ENCODE measurements around the gene LRRC8D.

The LRRC8D gene

DNA sequence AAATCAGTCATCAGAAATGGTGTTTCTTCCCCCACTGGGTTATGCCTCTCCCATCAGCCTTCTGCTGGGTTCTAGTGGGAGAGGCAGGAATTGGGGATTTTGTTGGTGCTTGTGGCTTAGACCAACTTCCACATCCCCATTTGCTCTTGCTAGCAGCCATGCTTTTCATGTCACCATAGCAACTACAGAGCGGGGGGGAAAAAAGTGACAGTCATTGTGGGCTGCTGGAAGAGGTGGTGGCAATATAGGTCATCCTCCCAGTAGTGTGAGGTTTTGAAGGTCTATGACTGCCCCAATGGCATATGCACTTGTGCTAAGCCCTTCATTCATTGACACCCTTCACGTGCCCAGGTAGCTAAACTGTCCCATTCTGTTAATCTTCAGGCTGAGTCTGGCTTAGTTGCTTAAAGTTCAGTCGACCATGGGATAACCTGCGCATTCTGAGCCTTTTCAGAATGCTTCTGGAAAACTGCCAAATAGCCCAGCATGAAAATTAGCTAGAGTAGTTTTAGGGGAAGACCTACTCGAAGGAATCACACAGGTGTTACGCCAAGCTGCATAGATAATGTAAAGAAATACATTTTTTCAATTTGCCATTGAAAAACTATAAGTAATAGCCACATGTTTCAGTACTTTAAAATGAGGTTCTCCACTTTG, 120.4 kb downstream of the LRRC8D start:
- no peak for DNase-seq (ENCODE audit: low read depth)

DNA sequence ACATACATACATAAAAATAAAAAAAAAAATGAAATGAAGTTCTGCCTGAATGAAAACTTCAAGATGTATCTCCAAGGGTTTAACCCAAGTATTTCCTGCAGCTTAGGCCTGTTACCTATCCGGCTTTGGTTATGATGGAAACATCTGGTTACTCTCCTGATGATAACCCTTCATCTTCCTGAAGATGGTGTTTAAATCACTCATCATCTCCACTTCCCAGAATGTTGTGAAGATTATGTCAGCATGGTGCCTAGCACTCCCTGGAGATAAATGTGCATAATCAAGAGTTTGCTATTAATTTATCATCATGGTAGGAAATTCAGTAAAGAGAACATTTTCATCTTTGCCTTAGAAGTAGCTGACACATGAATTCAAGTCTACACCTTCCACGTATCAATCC, 121.2 kb downstream of the LRRC8D start:
- no peak for DNase-seq (ENCODE audit: low read depth)

DNA sequence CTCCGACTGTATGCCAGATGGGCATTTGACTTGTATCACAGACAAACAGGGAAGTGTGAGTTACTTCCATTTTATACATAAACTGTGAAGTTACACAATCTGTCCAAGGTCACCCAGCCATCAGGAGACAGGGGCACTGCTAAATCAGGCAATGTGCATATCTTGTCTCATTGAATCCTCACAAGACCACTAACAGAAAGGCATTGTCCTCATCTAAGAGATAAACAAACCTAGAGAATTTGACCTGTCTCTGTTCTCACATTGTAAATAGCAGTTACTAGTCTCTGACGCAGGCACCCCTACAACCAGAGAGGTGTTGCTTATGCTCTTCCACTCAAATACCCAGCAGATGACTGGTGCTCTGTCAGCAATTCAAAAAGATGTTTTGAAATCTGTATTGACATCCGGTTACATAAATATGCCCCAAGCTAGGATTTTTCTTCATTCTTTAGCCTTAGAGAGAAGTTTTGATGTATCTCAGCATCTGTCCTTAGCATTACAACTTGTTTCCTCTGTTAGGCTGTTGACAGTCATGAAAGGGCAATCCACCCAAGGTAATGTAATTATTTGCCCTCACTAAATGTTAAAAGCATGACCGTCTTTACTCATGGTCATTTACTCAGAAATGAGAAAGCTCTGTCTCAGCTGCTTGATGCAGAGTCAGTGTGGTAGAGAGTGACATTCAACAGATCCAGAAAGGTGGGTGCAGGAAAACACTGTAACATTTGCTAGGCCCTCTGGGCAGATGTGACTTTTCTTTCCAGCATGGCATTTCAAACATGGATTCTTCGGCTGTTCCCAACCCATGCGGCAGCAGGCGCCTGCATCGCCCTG, 122.2 kb downstream of the LRRC8D start:
- no peak for DNase-seq (ENCODE audit: low read depth)

- no peak for DNase-seq (ENCODE audit: low read depth)
These were observed 123.3 kb downstream of the LRRC8D start for GRCh38 chr1:89943846-89944781.

GRCh38 chr1:89945852-89946476, 125.1 kb downstream of the LRRC8D start:
- DNase-seq (ENCODE audit: low read depth), result no peak

GRCh38 chr1:89946532-89946931, 125.7 kb downstream of the LRRC8D start:
- no peak for DNase-seq (ENCODE audit: low read depth)

DNA sequence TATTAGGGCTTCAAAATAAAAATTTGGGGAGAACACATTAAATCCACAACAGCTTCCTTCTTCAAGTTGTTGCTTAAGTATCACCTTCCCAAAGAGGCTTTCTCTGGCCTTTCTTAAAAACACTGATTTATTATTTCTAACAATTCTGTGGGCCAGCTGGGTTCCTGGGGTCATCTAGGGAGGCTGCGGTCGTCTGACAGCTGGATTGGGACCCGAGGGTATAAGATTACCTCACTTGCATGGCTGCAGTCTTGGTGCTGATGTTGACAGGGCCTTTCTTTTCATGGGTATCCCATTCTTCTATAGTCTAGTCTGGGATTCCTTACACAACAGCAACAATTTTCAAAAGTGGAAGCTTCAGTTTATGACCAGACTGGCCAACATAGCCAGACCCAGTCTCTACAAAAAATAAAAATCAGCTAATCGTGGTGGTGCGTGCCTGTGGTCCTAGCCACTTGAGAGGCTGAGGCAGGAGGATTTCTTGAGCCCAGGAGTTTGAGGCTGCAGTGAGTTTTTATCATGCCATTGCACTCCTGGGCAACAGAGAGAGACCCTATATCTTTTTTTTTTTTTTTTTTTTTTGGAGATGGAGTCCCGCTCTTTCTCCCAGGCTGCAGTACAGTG, 128.0 kb downstream of the LRRC8D start:
- DNase-seq (ENCODE audit: low read depth), result no peak

DNA sequence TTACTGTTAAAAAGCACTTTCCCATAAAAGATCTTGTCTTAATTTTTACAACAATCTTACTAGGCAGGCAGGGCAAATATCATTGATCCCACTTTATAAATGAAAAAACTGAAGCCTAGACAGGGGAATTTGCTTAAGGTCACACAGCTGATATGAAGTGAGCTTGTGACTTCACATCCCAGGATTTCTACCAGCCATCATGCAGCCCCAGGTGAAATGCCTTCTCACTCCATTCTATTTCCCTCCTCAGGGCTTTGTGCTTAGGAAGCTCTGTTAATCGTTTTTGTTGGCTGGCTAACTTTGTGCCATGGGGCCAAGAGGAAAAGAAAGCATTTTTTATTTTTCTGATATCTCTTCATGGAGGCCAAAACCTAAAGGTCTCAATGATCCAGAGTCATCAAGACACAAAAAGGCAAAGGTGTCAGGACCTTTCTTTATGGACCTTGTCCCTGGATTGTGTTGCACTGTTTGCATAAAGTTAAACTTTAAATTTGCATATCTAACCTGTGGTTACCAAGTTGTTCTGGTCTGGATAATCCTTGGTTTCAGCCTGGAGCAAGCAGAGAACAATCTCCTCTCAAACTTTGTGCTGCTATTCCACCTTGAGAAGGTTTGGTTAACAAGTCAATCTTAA, 129.3 kb downstream of the LRRC8D start:
- DNase-seq (ENCODE audit: low read depth), result no peak

- DNase-seq (ENCODE audit: low read depth), result no peak
These were observed 129.9 kb downstream of the LRRC8D start for GRCh38 chr1:89950703-89951102.

GRCh38 chr1:89951766-89952604, 131.2 kb downstream of the LRRC8D start:
- DNase-seq (ENCODE audit: low read depth), result peak; percentile 74

- DNase-seq (ENCODE audit: low read depth), result no peak
These were observed 131.8 kb downstream of the LRRC8D start for GRCh38 chr1:89952605-89953130.

GRCh38 chr1:89953131-89953626, 132.3 kb downstream of the LRRC8D start:
- DNase-seq (ENCODE audit: low read depth), result peak; percentile 89

DNA sequence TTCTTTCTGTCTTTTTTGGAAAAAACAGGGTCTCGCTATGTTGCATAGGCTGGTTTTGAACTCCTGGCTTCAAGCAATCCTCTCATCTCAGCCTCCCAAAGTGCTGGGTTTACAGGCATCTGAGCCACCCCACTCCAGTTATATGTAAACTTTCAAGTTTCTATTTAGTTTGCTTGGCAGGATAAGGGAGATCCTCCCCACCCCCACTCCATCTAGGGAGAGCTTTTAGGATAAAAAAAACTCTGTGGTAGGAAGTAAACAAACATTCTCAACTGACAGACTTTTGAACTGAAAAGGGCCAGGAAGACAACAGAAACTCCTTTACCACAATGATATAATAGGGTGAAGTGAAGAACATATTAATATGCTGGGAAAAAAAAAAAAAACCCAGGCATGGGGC, 133.1 kb downstream of the LRRC8D start:
- DNase-seq (ENCODE audit: low read depth), result no peak

DNA sequence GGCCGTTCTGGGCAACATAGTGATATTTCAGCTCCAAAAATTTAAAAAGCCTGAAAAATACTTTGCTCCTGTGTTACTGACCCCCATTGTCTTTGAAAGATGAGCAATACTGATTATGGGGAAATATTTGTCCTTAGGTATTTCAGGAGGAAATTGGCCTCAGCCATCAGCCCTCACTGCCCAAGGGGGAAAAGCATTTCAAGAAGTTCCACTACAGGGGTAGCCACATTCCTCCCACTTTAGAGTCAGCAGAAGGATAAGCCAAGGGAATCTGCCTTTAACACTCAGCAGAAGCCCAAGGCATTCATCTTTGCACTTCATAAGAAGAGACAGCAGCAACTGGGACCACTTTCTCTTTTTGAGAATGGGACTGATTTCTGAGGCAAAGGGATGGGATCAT, 133.6 kb downstream of the LRRC8D start:
- DNase-seq (ENCODE audit: low read depth), result no peak

GRCh38 chr1:89955311-89956205, 134.7 kb downstream of the LRRC8D start:
- no peak for DNase-seq (ENCODE audit: low read depth)

DNA sequence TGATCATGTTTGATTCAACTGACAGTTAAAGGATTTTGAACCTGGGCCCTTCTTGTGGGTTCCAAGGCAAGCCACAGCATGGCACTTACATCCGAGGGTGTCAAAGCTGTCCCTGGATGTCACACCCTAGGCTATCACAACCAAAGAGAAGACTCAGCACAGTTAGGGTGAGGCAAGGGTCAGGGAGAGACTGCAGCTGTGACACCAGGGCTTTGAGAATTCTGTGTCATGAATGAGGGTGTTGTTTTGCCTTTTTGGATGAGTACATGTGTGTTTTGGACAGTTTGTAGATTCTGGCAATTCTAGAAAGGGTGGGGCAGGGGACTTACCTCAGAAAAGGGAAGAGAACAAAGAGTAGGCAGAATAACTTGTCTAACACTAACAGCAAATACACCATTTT, 136.3 kb downstream of the LRRC8D start:
- DNase-seq (ENCODE audit: low read depth), result no peak

DNA sequence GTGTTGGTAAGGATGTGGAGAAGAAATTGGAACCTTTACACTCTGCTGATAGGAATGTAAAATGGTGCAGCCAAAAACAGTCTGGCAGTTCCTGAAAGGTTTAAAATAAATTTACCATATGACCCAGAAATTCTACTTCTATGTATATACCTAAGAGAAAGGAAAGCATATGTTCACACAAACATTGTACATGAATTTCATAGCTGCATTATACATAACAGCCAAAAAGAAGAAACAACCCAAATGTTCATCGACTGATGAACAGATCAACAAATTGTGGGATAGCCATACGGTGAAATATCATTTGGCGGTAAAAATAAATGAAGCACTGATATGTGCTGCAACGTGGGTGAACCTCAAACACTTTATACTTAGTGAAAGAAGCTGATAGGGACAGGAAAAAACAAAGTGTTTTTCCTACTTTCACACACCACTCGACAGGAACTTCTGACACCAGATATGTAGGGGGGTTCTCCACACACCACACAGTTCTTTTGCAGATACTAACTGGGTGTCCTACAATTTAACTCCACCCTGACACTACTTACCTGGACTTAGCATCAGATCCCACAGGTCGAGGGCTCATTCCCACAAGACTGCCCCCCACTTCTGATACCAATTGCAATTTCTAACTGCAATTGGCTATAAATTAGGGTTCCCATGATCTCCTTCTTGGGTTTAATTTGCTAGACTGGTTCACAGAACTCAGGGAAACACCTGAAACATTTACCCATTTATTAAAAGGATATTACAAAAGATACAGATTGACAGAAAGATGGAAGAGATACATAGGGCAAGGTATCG, 138.2 kb downstream of the LRRC8D start:
- no peak for DNase-seq (ENCODE audit: low read depth)

GRCh38 chr1:89959719-89960118, 138.9 kb downstream of the LRRC8D start:
- no peak for DNase-seq (ENCODE audit: low read depth)

All from stromal cell of bone marrow (primary cell).